Measurements from ENCODE around the gene PCAT7.
"Not testable (repeated sequence)": the region's sequence is repeated elsewhere in the genome, so short reads cannot be mapped to it uniquely, and the experiment has no call there.

PCAT7 gene

GRCh38 chr9:94563548-94563947, 8.7 kb downstream of the PCAT7 start:
- no peak for DNase-seq (ENCODE audit: low spot score)

- DNase-seq (ENCODE audit: low spot score) = not testable (repeated sequence)
These were observed 9.4 kb downstream of the PCAT7 start for GRCh38 chr9:94564279-94564678.

DNA sequence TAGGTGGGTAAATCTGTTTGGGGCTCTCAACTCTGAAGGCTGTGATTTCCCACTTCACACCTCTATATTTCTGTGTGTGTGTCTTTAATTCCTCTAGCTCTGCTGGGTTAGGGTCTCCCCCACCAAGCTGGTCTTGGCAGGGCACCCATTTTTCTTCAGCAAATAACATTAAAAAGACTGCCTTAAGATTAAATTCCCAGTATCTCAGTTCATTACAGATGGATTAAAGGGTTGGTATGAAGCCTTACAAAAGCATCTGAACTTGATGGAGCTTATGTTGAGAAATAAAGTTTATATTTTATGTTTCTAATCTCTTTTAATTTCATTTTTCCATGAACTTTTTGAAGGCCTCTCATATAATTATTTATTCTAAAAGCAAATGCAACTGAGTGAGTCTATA, 11.7 kb downstream of the PCAT7 start:
- DNase-seq (ENCODE audit: low spot score) = no peak

- no peak for DNase-seq (ENCODE audit: low spot score)
These were observed 12.4 kb downstream of the PCAT7 start for GRCh38 chr9:94567271-94567670.

DNA sequence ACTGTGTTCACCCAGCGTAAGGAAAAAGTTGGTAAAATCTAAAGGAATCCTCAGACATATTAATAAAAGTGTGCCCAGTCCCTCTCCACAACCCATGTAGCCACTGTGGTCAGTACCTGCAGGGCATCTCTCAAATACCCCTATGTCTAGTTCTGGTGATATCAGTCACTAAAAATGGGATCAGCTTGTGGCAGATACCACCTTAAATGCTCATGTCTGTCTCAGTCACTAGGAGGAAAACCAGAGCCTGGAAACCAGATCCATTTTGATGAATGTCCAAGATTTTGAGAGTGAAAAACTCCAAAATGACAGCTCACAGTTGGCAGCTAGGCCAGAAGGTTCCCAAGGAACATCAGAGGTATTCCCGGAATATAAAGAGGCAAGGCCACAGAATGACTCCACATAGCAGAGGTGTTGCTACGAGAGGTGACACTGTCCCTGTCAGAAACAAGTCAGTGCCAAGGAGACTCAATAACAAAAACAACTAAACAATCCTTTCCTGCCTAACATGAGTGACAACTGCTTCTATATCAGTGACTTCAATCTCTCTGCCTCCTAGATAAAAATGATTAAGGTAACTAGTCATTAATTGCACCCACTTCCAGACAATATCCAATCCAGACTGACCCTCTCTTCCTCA, 13.5 kb downstream of the PCAT7 start:
- no peak for DNase-seq (ENCODE audit: low spot score)

GRCh38 chr9:94568972-94569712, 14.3 kb downstream of the PCAT7 start:
- DNase-seq (ENCODE audit: low spot score) = no peak

DNA sequence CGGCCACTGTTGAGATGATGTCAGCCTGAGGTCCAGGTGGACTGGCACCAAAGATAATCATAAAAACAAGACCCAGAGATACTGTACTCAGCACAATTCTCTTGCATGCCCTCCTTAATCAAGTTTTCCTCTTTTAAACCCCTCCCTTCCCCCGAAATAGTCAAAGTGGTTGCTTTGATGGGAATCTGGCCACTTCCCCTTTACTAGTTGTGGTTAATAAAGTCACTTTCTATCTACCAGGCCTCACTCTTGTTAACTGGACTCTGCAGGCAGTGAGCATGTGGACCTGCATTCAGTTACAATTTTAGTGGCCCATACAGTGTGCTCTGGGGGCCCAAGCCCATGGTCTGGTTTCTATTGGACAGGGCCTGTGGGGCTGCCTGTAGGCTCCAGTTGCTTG, 21.2 kb downstream of the PCAT7 start:
- DNase-seq (ENCODE audit: low spot score) = no peak

GRCh38 chr9:94577036-94577435, 22.2 kb downstream of the PCAT7 start:
- DNase-seq (ENCODE audit: low spot score) = no peak

DNA sequence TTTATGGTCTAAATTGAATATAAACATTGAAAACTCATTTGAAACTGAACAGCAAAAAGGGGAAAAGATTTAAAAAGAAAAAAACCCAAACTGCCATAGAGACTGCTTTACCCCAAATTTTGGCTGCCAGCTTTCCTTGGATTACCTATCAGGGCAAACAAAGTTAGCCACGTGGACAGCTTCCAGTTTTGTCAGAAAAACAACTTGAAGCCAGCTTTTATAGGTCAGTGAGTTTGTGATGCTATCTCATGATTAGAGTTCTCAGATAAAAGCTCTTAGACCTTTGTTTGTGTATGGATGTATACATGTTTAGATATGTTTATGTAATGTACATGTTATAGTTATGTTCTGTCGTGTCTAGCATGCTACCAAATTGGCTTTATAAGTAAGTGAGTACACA, 22.7 kb downstream of the PCAT7 start:
- DNase-seq (ENCODE audit: low spot score) = no peak

DNA sequence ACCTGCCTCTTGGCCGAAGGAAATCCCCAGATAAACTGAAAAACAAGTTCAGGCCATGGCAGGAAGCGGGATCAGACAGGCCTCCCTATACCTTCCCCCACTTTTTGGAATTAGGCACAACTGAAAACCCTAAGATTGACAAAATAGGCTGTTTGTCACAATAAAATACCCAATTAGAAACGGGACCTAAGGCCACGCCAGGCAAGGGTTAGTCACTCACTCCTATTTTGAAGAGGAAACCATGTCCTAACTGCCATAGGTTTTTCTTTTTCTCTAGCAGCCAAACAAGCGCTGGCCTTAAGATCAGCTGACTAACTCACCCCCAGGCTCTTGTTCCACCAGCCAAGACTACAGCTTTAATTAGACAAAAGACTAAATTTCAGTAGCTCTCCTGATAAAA, 26.8 kb downstream of the PCAT7 start:
- no peak for DNase-seq (ENCODE audit: low spot score)

- DNase-seq (ENCODE audit: low spot score) = no peak
These were observed 29.7 kb downstream of the PCAT7 start for GRCh38 chr9:94584555-94584954.

DNA sequence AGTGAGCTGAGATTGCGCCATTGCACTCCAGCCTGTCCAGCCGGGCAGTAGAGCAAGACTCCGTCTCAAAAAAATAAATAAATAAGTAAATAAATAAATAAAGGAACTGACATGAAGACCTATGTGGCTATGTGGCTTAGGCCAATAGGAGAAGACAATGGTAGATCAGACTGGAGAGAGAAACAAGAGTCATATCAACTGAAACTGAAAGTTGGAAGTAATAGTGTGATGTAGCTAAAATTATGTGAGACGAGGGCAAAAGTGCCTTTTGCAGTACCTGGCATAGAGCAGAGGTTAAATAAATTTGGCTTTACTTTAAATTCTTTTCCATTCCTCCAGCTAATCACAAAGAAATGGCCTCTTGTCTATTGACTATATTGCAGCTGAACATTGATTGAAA, 31.4 kb downstream of the PCAT7 start:
- DNase-seq (ENCODE audit: low spot score) = no peak

DNA sequence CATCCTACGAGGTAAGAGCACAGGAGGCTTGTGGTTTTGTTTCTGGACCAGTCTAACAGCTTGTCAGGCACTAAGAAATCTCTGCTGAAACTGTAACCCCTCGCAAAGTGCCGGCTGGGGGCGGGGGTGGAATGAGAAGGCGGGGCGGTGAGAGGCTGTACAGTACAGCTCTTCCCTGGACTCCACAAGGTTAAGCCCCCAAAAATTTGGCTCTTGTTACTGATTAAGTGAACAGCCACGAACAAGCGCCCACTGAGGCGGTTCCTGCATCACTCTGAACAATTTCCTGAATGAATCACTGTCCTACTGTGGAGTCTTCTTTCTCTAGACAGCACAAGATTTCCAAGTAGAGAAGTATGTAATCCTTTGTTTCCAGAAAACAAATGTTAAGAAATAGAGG, 31.9 kb downstream of the PCAT7 start:
- DNase-seq (ENCODE audit: low spot score) = no peak

GRCh38 chr9:94588681-94589080, 33.8 kb downstream of the PCAT7 start:
- no peak for DNase-seq (ENCODE audit: low spot score)

GRCh38 chr9:94591046-94591545, 36.2 kb downstream of the PCAT7 start:
- not testable (repeated sequence) for DNase-seq (ENCODE audit: low spot score)

DNA sequence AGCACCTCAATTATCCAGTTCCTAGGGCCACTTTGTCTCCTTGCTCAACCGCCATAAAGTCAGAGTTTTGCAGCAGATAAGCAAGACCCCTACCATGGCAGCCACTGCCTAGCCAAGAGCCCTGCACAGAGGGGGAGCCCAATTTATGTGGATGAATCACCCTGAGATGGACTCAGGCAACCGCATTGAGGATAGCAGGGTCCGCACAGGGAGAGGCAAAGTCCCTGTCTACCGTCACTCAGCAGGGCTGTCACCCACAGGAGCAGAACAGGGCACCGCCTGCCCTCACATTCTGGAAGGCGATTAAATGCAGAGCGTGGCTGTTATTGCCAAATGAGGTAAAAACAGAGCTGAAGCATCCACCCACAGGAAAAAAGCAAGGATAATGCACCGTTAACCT, 37.0 kb downstream of the PCAT7 start:
- DNase-seq (ENCODE audit: low spot score) = no peak

GRCh38 chr9:94592683-94593082, 37.8 kb downstream of the PCAT7 start:
- not testable (repeated sequence) for DNase-seq (ENCODE audit: low spot score)

DNA sequence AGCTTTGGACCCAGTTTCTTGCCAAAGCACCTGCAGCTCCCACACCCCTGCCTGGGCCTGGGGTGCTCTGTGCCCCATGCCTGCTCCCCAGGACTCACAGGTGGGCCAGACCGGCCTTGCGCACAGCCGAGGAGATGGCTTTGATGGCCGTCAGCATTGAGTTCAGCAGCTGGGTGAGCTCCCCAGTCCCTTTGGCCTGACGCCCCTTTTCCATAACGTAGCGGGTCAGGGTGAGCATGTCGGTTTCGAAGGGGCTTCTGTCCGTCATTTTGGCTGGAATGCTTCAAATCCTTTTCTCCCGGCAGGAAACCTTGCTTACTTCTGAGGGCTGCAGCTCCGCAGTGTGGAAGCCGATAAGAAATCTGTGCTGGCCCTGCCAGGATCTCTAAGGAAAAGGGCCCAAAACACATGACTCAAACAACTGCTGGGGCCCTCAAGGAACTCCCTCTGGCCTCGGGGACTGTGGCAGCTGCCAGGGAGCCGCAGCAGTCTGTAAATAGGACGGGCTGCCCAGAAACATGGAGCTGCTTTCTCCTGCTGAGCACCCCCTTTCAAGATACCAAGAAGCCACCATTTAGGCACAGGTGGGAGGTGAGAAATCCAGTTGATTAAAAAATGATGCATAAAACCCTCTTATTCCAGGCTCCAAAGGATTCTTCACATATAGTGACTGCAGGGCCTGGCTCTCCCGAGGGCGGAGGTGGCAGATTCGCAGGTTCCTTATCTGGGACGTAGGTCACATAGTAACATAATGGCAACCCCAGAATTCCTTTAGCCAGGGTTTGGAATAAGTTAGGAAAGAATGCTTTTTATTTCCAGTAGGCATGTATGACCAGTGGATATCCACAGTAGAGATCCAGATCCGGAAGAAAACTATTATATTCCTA, 38.8 kb downstream of the PCAT7 start, which contains the start of gene FBP2:
TSS of gene FBP2 (minus strand) at position 366 of the 887 bp plus-strand sequence. CDS start at position 268, 98 bp downstream.
- no peak for DNase-seq (ENCODE audit: low spot score)

GRCh38 chr9:94599102-94599501, 44.2 kb downstream of the PCAT7 start:
- DNase-seq (ENCODE audit: low spot score) = no peak

- DNase-seq (ENCODE audit: low spot score) = no peak
These were observed 45.4 kb downstream of the PCAT7 start for GRCh38 chr9:94600258-94600657.

DNA sequence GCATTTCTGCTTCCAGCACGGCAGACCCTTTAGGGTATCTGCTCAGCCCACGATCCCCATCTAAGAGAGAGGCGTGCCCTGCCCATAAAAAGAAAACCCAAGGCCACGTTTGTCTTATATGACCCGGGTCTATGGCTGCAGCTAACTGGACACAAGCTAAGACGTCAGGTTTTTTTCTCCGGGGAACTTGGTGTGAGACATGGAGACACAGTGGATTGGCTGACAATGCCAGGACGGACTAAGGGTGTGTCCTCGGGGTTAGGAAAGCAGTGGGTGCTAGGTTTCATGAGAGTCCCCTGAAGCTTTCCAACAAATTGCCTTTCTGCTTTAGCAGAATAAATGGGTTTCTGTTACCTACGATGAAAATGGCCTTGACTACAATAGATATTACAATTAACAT, 45.8 kb downstream of the PCAT7 start:
- DNase-seq (ENCODE audit: low spot score) = no peak

DNA sequence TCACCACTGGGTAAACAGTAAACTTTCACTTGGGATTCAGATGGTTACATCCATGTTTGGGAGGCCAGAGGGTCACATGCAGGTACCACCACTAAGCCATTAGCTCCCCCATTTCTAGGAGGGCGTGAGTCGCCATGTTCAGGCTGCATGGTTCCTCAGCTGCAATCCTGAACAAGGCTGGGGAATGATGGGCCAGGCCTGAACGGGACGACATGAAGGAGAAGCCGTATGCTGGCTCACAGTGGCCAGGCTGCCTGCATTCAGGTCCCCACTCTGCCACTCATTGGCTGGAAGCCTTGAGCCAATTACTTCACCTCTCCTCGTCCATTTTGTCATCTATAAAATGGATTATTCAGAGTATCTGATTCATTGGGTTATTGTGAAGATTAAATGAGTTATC, 47.8 kb downstream of the PCAT7 start:
- DNase-seq (ENCODE audit: low spot score) = no peak
